ENCODE measurements around the gene LCN12.

The LCN12 gene

GRCh38 chr9:136927343-136928271, 24.5 kb upstream of the LCN12 start:
- DNase-seq: no peak

- no peak for DNase-seq
These were observed 23.5 kb upstream of the LCN12 start for GRCh38 chr9:136928591-136928990.

- DNase-seq: no peak
These were observed 22.1 kb upstream of the LCN12 start for GRCh38 chr9:136930014-136930413.

GRCh38 chr9:136931611-136932130, 20.4 kb upstream of the LCN12 start:
- DNase-seq: no peak

- DNase-seq: no peak
These were observed 17.8 kb upstream of the LCN12 start for GRCh38 chr9:136934277-136934676.

- no peak for DNase-seq
These were observed 16.4 kb upstream of the LCN12 start for GRCh38 chr9:136935651-136936050.

GRCh38 chr9:136936645-136937170, 15.4 kb upstream of the LCN12 start:
- no peak for DNase-seq

GRCh38 chr9:136937186-136938001, 14.7 kb upstream of the LCN12 start:
- DNase-seq: no peak

- no peak for DNase-seq
These were observed 12.6 kb upstream of the LCN12 start for GRCh38 chr9:136939431-136939995.

GRCh38 chr9:136939996-136940525, 12.0 kb upstream of the LCN12 start:
- no peak for DNase-seq

GRCh38 chr9:136940526-136941230, 11.4 kb upstream of the LCN12 start:
- DNase-seq: no peak

- DNase-seq: no peak
These were observed 10.6 kb upstream of the LCN12 start for GRCh38 chr9:136941231-136942111.

GRCh38 chr9:136942112-136942880, 9.8 kb upstream of the LCN12 start:
- DNase-seq: no peak

GRCh38 chr9:136942881-136943230, 9.2 kb upstream of the LCN12 start:
- DNase-seq: no peak

- DNase-seq: no peak
These were observed 8.5 kb upstream of the LCN12 start for GRCh38 chr9:136943291-136944211.

- peak; percentile 72 for DNase-seq
These were observed 7.9 kb upstream of the LCN12 start for GRCh38 chr9:136944212-136944518.

GRCh38 chr9:136944519-136945332, 7.3 kb upstream of the LCN12 start, which contains the start of the genes C8G and FBXW5:
TSS of gene C8G (plus strand) at chr9:136945243. CDS start at chr9:136945321, 78 bp downstream.
TSS of gene FBXW5 (minus strand) at chr9:136944738. CDS start at chr9:136944083, 655 bp downstream.
- peak; percentile 93 for DNase-seq
